OCI-LY3 (cell line): ENCODE results near the gene CPTP.

Source experiments
- H2AFZ ChIP-seq: fragments of 200-600, 300-600 bp; shearing (Covaris generic); 2 replicates; pipeline ENCODE4 v1.6.0; 2014; ENCODE audit warnings: antibody characterized with exemption, low read depth, low read length
- H3K27ac ChIP-seq: fragments of 200-600, 300-600 bp; sonication (generic); 2 replicates; pipeline ENCODE4 v1.5.1; 2014; ENCODE audit warnings: mild to moderate bottlenecking, low read length, moderate library complexity, mixed read lengths
- H3K27me3 ChIP-seq: fragments of 200-600, 300-600 bp; sonication (generic); 2 replicates; pipeline ENCODE4 v1.6.1; 2014; ENCODE audit warnings: low read depth, low read length, mixed read lengths
- H3K36me3 ChIP-seq: fragments of 200-600, 300-600 bp; sonication (generic); replicated peaks from 2 replicates; pipeline ENCODE3; 2014; ENCODE audit warnings: low read depth, low read length, mixed read lengths
- H3K4me1 ChIP-seq: fragments of 300-600, 200-600 bp; sonication (generic); 2 replicates; pipeline ENCODE4 v1.6.1; 2014; ENCODE audit warnings: low read length, mixed read lengths
- H3K4me2 ChIP-seq: fragments of 200-600, 300-600 bp; sonication (generic); 2 replicates; pipeline ENCODE4 v1.6.1; 2014; ENCODE audit warnings: low read length, mixed read lengths
- H3K4me3 ChIP-seq: fragments of 300-600, 200-600 bp; sonication (generic); 2 replicates; pipeline ENCODE4 v1.5.1; 2014; ENCODE audit warnings: antibody characterized with exemption, mild to moderate bottlenecking, low read length, moderate library complexity
- H3K79me2 ChIP-seq: fragments of 300-600, 200-600 bp; shearing (Covaris generic); 2 replicates; pipeline ENCODE4 v1.6.1; 2014; ENCODE audit warnings: mild to moderate bottlenecking, low read length, mixed read lengths
- H3K9ac ChIP-seq: fragments of 300-600, 200-600 bp; shearing (Covaris generic); 2 replicates; pipeline ENCODE4 v1.6.0; 2014; ENCODE audit warnings: mild to moderate bottlenecking, low read length, moderate library complexity
- H3K9me3 ChIP-seq: fragments of 200-600, 300-600 bp; shearing (Covaris generic); 2 replicates; pipeline ENCODE4 v1.6.1; 2014; ENCODE audit warnings: low read length, mixed read lengths; ENCODE audit not compliant: insufficient read depth
- H4K20me1 ChIP-seq: fragments of 200-600, 300-600 bp; sonication (generic); 2 replicates; pipeline ENCODE4 v1.6.1; 2016; ENCODE audit warnings: low read length, mixed read lengths; ENCODE audit not compliant: insufficient read depth
- EZH2phosphoT487 ChIP-seq: fragments of 200-600 bp; shearing (Covaris generic); IDR thresholded peaks from 2 replicates; pipeline ENCODE4 v1.6.1; 2018; ENCODE audit warnings: antibody characterized with exemption, mixed run types, low read depth
- TF ChIP-seq, protein P1 (sequence below): fragments of 200-600, 300-600 bp; sonication (generic); IDR thresholded peaks from 2 replicates; pipeline ENCODE4 v1.5.1; 2014; ENCODE audit warnings: antibody characterized with exemption, low read length, low read depth

The CPTP gene

GRCh38 chr1:1354271-1355247 is 30.0 kb downstream of the CPTP start:
- no peak overlapping the region for H3K27ac ChIP-seq
- H3K9me3 ChIP-seq, result no peaks in the 10 kb centered on the region
- H3K9ac ChIP-seq, result no peak overlapping the region
- TF ChIP-seq, protein P1, sequence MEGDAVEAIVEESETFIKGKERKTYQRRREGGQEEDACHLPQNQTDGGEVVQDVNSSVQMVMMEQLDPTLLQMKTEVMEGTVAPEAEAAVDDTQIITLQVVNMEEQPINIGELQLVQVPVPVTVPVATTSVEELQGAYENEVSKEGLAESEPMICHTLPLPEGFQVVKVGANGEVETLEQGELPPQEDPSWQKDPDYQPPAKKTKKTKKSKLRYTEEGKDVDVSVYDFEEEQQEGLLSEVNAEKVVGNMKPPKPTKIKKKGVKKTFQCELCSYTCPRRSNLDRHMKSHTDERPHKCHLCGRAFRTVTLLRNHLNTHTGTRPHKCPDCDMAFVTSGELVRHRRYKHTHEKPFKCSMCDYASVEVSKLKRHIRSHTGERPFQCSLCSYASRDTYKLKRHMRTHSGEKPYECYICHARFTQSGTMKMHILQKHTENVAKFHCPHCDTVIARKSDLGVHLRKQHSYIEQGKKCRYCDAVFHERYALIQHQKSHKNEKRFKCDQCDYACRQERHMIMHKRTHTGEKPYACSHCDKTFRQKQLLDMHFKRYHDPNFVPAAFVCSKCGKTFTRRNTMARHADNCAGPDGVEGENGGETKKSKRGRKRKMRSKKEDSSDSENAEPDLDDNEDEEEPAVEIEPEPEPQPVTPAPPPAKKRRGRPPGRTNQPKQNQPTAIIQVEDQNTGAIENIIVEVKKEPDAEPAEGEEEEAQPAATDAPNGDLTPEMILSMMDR, result no peak
- no peak for TF ChIP-seq EZH2phosphoT487
- H3K79me2 ChIP-seq, result no peaks in the 10 kb centered on the region
- H3K4me1 ChIP-seq, result peaks cover 25% of the 10 kb centered on the region; the same call in 1 of the 2 replicates
- no peaks in the 10 kb centered on the region for H4K20me1 ChIP-seq
- no peak overlapping the region for H3K4me3 ChIP-seq
- H2AFZ ChIP-seq, result no peak overlapping the region
- H3K4me2 ChIP-seq, result no peak overlapping the region
- H3K27me3 ChIP-seq, result peaks cover 17% of the 10 kb centered on the region
- no peaks in the 10 kb centered on the region for H3K36me3 ChIP-seq

GRCh38 chr1:1355416-1355815 is 30.8 kb downstream of the CPTP start:
- peaks cover 25% of the 10 kb centered on the region; the same call in 1 of the 2 replicates for H3K4me1 ChIP-seq

DNA sequence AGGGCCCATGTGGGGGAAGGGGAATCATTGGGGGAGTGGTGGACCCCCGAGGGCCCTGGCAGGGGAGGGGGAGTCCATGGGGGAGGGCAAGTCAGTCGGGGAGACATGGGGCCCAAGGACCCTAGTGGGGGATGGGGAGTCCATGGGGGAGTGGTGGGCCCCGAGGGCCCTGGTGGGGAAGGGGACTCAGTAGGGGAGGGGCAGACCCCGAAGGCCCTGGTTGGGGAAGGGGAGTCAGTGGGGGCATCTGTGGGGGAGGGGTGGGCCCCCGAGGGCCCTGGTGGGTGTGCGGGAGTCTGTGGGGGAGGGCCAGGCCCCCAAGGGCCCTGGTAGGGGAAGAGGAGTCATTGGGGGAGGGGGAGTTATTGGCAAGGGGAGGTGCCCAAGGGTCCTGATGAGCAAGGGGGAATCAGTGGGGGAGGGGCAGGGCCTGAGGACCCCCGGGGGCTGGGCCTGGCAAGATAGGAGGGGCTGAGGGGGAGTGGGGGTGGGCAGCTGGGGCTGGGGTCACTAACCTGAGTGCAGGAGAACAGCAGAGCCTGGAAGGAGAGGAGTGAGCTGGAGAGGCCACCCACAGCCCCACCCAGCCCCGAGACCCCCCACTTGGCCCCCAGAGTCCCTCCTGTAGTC is 31.7 kb downstream of the CPTP start:
- Histone ChIP-seq H3K79me2 (no peaks in the 10 kb centered on the region), H3K27ac (no peak overlapping the region), H3K36me3 (no peaks in the 10 kb centered on the region), H3K9ac (no peak overlapping the region), H4K20me1 (no peaks in the 10 kb centered on the region), H3K9me3 (no peaks in the 10 kb centered on the region), H3K4me2 (no peak overlapping the region), H3K27me3 (peaks cover 17% of the 10 kb centered on the region), H3K4me3 (no peak overlapping the region), H2AFZ (no peak overlapping the region), H3K4me1 (peaks cover 25% of the 10 kb centered on the region; the same call in 1 of the 2 replicates)
- TF ChIP-seq, protein P1, result no peak
- TF ChIP-seq EZH2phosphoT487, result no peak

More at GRCh38 chr1:1355416-1355815, 30.8 kb downstream of the CPTP start:
- Histone ChIP-seq H3K9me3 (no peaks in the 10 kb centered on the region), H2AFZ (no peak overlapping the region), H4K20me1 (no peaks in the 10 kb centered on the region), H3K4me3 (no peak overlapping the region), H3K36me3 (no peaks in the 10 kb centered on the region), H3K27ac (no peak overlapping the region), H3K9ac (no peak overlapping the region), H3K4me2 (no peak overlapping the region), H3K79me2 (no peaks in the 10 kb centered on the region), H3K27me3 (peaks cover 17% of the 10 kb centered on the region)
- TF ChIP-seq EZH2phosphoT487, result no peak
- TF ChIP-seq, protein P1, result no peak

DNA sequence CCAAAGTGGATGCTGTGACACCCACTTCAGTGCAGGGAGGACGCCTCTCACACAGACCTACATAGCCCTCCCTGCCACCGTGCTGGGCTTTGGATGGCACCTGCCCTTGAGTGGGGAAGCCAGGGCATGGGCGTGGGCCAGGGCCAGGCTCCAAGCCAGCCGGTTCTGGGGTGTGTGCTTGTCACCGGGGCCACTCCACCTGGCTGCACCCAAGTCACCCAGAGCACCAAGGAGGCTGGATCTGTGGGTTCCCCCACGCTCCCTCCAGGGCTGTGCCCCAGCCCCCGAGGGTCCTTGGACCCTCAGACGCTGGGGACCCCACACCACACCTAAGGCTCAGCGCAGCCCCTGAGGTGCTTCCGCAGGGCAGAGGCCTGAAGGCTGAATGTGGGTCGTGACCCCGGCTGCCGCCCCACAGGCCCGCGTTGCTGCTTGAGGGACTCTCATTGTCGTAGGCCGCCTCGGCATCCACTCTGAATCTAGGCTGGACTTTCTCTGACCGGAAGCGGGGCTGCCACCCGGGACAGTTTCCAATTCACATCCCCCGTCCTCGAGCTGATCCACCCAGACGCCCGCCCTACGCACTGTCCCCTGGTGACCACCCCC is 32.3 kb downstream of the CPTP start:
- H3K4me1 ChIP-seq, result peaks cover 26% of the 10 kb centered on the region

More for the DNA sequence above, 32.3 kb downstream of the CPTP start:
- Histone ChIP-seq H4K20me1 (no peaks in the 10 kb centered on the region), H3K4me2 (no peak overlapping the region), H3K9me3 (no peaks in the 10 kb centered on the region), H3K36me3 (no peaks in the 10 kb centered on the region), H2AFZ (no peak overlapping the region), H3K9ac (no peak overlapping the region), H3K27ac (no peak overlapping the region), H3K27me3 (peaks cover 17% of the 10 kb centered on the region), H3K4me3 (no peak overlapping the region), H3K79me2 (no peaks in the 10 kb centered on the region)
- TF ChIP-seq EZH2phosphoT487, result no peak
